ENCODE measurements around the gene AGTRAP.

- TF ChIP-seq, protein P1, sequence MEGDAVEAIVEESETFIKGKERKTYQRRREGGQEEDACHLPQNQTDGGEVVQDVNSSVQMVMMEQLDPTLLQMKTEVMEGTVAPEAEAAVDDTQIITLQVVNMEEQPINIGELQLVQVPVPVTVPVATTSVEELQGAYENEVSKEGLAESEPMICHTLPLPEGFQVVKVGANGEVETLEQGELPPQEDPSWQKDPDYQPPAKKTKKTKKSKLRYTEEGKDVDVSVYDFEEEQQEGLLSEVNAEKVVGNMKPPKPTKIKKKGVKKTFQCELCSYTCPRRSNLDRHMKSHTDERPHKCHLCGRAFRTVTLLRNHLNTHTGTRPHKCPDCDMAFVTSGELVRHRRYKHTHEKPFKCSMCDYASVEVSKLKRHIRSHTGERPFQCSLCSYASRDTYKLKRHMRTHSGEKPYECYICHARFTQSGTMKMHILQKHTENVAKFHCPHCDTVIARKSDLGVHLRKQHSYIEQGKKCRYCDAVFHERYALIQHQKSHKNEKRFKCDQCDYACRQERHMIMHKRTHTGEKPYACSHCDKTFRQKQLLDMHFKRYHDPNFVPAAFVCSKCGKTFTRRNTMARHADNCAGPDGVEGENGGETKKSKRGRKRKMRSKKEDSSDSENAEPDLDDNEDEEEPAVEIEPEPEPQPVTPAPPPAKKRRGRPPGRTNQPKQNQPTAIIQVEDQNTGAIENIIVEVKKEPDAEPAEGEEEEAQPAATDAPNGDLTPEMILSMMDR (IDR thresholded peaks at IDR 0.05; ENCODE audit: borderline replicate concordance, extremely low read depth, low read length, poor library complexity, severe bottlenecking), result no peak
- no peak for TF ChIP-seq EZH2 (IDR thresholded peaks at IDR 0.05; ENCODE audit: borderline replicate concordance, low read depth, low read length, severe bottlenecking)
These were observed 26.1 kb downstream of the AGTRAP start, which contains the start of gene C1orf167 for GRCh38 chr1:11761988-11762406.

Data from DND-41 (cell line).